ENCODE data around the gene FSHB. TPM values are rescaled to one million over a fixed set of nuclear protein-coding genes. Genes with fewer than 3 reads are reported as not detected.

The FSHB gene
- total and polyA plus RNA-seq, 2 of the 8 experiments (the other 6 are each of a cell fraction or from before 2014, with no cell fraction given), result not detected

DNA sequence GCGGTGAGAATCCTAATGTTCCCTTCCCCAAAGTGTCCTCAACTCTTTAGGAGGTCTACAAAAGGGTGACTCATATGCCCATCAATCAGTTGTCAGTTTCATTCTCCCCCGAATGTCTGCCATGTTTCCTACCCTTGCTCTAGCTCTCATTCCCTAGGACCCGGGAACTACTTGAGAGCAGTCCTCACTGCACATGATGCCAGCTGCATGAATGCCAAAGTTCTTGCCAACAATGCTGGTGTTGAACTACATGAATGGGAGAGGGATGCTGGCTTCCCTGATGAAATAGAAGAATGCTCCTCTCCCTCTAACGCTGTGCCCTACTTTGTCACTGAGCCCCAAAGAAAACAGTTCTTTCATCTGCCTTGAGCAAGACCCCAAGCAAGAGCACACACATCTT, 12.5 kb upstream of the FSHB start:
- H3K18ac ChIP-seq (ENCODE audit: extremely low read depth, low read length), result no peak overlapping the region
- no peak overlapping the region for H3K4me3 ChIP-seq (ENCODE audit: extremely low read depth in 1 of 4, insufficient read depth in 2 of 4, low read depth in 3 of 4, low read length in 4 of 4)
- H3K79me2 ChIP-seq (ENCODE audit: control insufficient read depth in 1 of 2, insufficient read depth in 2 of 2, low read length in 2 of 2), result no peaks in the 10 kb centered on the region
- H3K4me1 ChIP-seq (replicated peaks in 1 of 4; ENCODE audit: control insufficient read depth in 3 of 4, insufficient read depth in 4 of 4, low read length in 3 of 4), result no peaks in the 10 kb centered on the region
- ChIA-PET CTCF (ENCODE audit: partially characterized antibody) (interaction anchor here (1.0 kb wide), 1 partner anchor 23 kb away, joined by 4 read pairs; no protein-coding TSS in a partner anchor), POLR2A (ENCODE audit: partially characterized antibody) (no interaction called here)
- H3K9me3 ChIP-seq (ENCODE audit: insufficient read depth in 2 of 2, low read depth in 1 of 2, low read length in 1 of 2), result no peaks in the 10 kb centered on the region
- H4K91ac ChIP-seq (replicated peaks; ENCODE audit: insufficient read length, low read length), result no peak overlapping the region
- FAIRE-seq, result no peak
- H3K9ac ChIP-seq (replicated peaks in 1 of 4; ENCODE audit: extremely low read depth in 1 of 4, low read depth in 3 of 4, low read length in 3 of 4), result no peak overlapping the region
- H3K23me2 ChIP-seq (ENCODE audit: low read depth, low read length), result no peaks in the 10 kb centered on the region
- no peak overlapping the region for H2AK5ac ChIP-seq (ENCODE audit: low read depth, low read length)
- no peak for DNase-seq (ENCODE audit: low read depth in 1 of 2, low spot score in 2 of 2)
- no peak overlapping the region for H2AFZ ChIP-seq (ENCODE audit: low read length)
- no peak overlapping the region for H4K5ac ChIP-seq (ENCODE audit: insufficient read length, low read depth, low read length)
- no peaks in the 10 kb centered on the region for H3K79me1 ChIP-seq (ENCODE audit: low read depth, low read length)
- H3K27ac ChIP-seq (ENCODE audit: low read depth, low read length), result no peak overlapping the region
- no peak overlapping the region for H3K56ac ChIP-seq (replicated peaks; ENCODE audit: insufficient read length, low read depth, low read length)
- H3K14ac ChIP-seq (ENCODE audit: insufficient read length), result no peak overlapping the region
- no peak overlapping the region for H3K23ac ChIP-seq (ENCODE audit: insufficient read length)
- H3K36me3 ChIP-seq (ENCODE audit: control insufficient read depth in 2 of 4, insufficient read depth in 4 of 4, low read length in 3 of 4), result no peaks in the 10 kb centered on the region
- H2BK15ac ChIP-seq (ENCODE audit: low read length), result no peak overlapping the region
- no peak overlapping the region for H3K4me2 ChIP-seq (ENCODE audit: insufficient read depth in 1 of 2, low read depth in 2 of 2, low read length in 2 of 2)
- H4K8ac ChIP-seq (ENCODE audit: extremely low read depth, insufficient read depth, low read length), result no peak overlapping the region
- no peaks in the 10 kb centered on the region; a peak in 1 of 7 replicates for H3K27me3 ChIP-seq (replicated peaks in 1 of 4; ENCODE audit: control insufficient read depth in 3 of 4, extremely low read depth in 1 of 4, insufficient read depth in 3 of 4, low read length in 3 of 4)
- H2BK120ac ChIP-seq (replicated peaks; ENCODE audit: low read depth, low read length), result no peak overlapping the region
- H2BK12ac ChIP-seq (ENCODE audit: low read depth, low read length), result no peak overlapping the region
- H4K20me1 ChIP-seq (replicated peaks in 1 of 2; ENCODE audit: control insufficient read depth in 1 of 2, insufficient read depth in 2 of 2, low read length in 2 of 2), result no peaks in the 10 kb centered on the region
- 0 out of 2 replicates have a peak overlapping the region, but pooled peaks have one; percentile 48 for H2BK20ac ChIP-seq (ENCODE audit: low read length)
- no peak for TF ChIP-seq KDM4A (IDR thresholded peaks at IDR 0.05; ENCODE audit: low read depth, low read length, severe bottlenecking)
- no peak for TF ChIP-seq KDM1A (IDR thresholded peaks at IDR 0.05; ENCODE audit: borderline replicate concordance, low read length)
- TF ChIP-seq TEAD4 (IDR thresholded peaks at IDR 0.05; ENCODE audit: low read depth, low read length), result no peak
- no peak for TF ChIP-seq SRF (IDR thresholded peaks at IDR 0.05; ENCODE audit: low read depth, low read length)
- TF ChIP-seq SIN3A (conservative IDR thresholded peaks at IDR 0.05 in 1 of 2, IDR thresholded peaks at IDR 0.05 in 1 of 2; ENCODE audit: low read depth in 1 of 2, low read length in 2 of 2), result no peak
- no peak for TF ChIP-seq CEBPB (IDR thresholded peaks at IDR 0.05; ENCODE audit: low read depth, low read length)
- no peak for TF ChIP-seq YY1 (IDR thresholded peaks at IDR 0.05; ENCODE audit: low read depth, low read length)
- no peak overlapping the region for H3K4ac ChIP-seq (replicated peaks; ENCODE audit: insufficient read length, low read depth, low read length)
- WGBS, 2 experiments (ENCODE audit: extremely low coverage in 1 of 2, insufficient coverage in 1 of 2, insufficient read length in 1 of 2, insufficient replicate concordance in 2 of 2, low coverage in 1 of 2, low lambda C conversion rate in 2 of 2, missing lambda C conversion rate in 1 of 2), result 90% methylated on average over 4 of the region's 4 CpGs; no CpG with 5 or more reads in 1 of the 2 experiments
- H2BK5ac ChIP-seq (ENCODE audit: low read depth, low read length), result no peak overlapping the region

All from H1 (cell line).